GM19324 (cell line): ENCODE data around the gene DBF4B.
"Not testable (repeated sequence)": the region's sequence is repeated elsewhere in the genome, so short reads cannot be mapped to it uniquely, and the experiment has no call there.

Experiments used
- ATAC-seq: cut with Tn5 transposase; IDR thresholded peaks from one replicate; pipeline ENCODE4 v1.9.1; 2021; ENCODE audit warnings: mild to moderate bottlenecking, moderate library complexity; ENCODE audit not compliant: unreplicated experiment, low FRiP score

The DBF4B gene

DNA sequence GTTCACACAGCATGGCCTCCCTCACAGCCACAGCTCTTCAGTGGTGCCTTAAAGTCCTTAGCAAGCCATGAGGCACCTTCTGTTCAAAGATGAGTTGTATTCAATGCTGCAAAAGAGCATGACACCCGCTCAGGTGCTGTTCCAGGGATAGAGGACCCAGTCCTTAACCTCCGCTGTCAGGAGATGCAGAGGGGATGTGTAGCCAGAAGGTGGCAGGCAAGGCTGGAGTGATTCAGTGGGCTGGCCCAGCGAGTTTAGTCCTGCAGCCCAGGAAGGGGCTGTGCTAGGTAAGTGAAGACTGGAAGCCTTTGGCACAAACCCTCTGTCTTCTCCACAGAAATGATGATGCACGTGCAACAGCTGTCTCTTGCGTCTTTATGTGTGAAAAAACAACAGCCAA is 25.3 kb downstream of the DBF4B start:
- ATAC-seq = no peak

DNA sequence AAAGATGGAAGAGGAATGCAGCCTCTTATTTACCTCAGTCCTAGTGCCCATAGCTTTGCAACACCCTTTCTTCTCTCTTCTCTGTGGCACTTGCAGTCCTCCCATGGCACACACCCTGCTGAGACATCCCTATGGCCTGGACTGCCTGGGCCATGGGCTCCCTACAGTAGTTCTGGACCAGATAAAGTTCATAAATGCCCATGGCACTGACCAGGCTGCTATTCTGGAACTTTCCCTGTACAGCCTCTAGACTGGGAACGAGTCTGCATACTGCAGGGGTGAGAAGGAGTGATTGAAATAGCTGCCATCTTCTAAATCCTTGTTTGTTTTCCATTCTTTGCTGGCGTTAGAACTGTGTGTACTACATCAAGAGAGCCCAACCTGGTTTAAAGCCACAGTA is 25.8 kb downstream of the DBF4B start:
- no peak for ATAC-seq

DNA sequence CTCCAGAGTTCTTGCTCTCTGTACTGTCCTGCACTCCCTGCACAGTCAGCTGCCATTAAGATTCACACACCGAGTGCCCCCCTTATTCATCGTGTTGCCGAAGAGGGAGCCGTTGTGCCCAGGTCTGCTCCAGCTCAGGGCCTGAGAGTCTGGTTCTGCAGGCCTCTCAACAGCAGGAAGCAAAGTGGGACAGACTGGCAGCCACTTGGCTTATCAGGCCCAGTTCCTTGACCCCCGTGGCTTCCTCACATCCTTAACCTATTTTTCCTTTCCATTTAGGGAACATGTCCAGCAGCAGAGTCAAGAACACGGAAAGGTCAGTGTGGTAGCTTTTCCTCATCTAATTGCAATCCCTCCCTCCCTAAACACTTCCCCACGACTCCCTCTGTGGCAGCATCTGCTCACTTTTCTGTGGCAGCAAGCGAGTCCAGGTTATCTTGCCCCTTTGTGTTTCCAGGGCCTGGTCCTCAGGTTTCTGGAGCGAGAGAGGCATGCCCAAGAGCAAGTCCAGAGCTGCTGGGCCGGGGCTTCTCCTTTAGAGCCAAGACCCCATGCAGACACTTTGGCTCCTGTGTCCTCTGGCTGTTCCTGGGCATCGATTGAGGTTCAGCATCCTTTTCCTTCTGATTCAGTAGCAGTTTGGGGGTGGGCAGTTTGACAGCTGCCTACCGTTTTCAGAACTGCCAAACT is 28.2 kb downstream of the DBF4B start:
- no peak for ATAC-seq

DNA sequence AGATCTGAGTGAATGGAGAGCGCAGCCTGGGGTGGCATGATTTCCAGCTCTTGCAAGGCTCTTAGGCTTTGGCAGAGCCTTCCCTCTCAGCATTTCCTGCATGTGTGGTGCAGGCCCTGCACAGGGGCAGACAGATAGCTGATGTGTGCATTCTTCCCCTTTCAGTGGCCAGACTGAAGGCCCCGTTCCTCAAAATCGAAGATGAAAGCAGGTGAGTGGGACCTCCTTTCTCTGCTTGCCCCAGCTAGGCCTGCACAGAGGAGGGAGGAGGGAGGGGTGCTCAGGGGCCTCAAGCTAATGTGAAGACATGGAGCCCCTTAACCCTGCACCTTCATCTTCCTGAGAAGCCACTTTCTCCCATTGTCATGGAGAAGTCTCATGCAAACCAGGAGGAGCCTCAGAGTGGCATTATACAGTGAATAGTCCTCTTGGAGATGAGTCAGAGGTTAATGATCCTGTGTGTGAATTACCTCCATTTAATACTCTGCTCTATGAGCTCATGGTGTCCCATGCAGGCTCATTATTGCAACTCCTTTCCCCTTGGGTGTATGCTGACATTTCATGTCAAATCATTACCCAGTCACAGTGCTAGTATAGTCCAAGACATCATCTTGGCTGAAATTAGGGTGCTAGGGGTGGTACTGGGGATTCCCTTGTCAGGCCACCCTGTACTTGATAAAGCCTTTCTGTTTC is 29.9 kb downstream of the DBF4B start:
- ATAC-seq = no peak

DNA sequence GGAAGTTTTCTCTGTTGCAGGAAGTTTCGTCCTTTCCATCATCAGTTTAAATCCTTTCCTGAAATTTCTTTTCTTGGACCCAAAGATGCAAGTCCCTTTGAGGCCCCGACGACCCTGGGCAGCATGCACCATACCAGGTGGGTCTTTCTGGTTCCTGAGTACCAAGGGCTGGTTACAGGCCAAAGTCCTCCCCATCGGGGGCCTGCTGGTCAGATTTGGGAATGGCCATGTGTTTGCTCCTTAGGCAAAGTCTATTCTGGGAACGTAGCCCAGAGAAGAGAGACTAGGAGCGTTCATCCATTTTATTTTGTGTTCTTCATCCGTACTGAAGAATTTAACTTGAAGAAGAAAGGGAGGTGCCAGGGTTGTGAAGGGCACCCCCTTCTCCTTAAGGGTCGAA is 32.9 kb downstream of the DBF4B start:
- no peak for ATAC-seq

DNA sequence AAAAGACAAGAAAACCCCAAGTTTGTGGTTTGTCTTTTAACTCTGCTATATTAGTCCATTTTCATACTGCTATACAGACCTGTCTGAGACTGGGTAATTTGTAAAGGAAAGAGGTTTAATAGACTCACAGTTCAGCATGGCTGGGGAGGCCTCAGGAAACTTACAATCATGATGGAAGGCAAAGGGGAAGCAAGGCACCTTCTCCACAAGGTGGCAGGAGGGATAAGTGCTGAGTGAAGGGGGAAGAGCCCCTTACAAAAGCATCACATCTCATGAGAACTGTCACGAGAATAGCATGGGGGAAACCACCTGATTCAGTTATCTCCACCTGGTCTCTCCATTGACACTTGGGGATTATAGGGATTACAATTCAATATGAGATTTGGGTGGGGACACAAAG is 36.8 kb downstream of the DBF4B start:
- ATAC-seq = no peak

DNA sequence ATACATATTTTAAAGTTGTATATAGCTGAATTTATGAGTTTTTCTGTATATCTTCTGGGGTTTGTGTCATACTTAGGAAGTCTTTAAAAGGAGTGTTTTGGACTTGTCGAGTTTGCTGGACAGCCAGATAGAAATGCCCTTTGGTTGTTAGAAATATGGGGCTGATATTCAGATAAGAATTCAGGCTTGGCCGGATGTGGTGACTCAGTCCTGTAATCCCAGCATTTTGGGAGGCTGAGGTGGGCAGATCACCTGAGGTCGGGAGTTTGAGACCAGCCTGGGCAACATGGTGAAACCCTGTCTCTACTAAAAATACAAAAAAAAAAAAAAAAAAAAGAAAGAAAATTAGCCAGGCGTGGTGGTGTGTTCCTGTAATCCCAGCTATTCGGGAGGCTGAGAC is 37.3 kb downstream of the DBF4B start:
- not testable (repeated sequence) for ATAC-seq

DNA sequence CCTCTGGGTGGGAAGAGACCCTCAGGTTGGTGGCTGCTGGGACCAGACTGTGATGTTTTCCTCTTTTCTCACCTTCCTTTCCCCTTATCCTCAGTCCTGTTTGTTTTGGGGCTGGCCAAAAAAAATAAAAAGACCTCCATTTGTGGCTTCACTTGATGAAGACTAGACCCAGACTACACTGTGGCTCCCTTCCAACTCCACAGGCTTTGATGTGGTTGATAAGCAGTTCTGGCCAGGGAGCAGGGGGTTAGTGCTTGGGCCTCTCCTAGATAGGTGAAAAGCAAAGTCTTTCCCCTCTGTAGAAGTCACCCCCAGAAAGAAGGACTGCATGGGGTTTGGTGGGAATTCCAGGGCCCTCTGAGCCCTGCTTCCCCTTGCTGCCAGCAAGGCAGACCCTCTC is 39.1 kb downstream of the DBF4B start:
- no peak for ATAC-seq

DNA sequence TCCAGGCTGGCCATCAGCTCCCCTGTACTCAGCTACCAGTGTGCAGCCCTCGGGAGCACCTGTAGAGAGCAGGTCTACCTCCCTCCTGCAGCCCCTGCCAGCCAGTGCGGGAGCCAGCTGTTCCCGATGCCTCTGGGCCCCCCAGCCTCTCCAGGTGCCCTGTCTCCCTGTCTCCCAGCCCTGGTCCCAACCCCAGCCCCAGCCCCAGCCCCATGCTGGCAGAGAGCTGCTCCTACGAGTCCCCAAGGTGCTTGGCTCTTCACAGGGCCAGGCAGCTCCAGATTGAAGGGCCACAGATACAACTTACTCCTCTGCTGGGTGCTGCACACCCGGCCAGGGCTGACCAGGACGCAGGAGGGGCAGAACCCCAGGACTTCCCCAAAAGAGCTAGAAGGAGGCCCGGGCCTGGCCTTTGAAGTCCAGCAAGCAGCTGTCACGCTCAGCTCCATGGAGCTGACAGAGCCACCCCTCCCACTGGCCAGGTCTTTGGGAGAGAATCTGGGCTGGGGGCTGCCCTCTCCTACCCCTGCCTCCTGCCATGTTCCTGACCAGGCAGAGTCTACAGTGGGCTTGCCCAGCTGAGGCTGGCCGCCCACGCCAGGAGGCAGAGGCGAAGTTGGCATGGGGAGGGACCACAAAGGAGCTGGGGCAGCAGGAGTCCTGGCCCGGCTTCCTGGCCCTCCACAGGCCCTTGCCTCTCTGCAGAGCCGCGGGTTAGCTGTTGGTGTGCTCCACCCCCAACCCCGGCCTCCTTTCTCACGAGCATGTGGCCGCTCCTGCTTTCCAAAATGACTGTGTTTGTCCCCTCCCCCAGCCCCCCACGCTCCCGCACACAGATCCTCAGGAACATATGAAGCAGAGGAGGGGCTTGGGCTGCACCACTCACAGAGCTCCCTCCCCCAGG is 40.9 kb downstream of the DBF4B start:
- ATAC-seq = no peak

DNA sequence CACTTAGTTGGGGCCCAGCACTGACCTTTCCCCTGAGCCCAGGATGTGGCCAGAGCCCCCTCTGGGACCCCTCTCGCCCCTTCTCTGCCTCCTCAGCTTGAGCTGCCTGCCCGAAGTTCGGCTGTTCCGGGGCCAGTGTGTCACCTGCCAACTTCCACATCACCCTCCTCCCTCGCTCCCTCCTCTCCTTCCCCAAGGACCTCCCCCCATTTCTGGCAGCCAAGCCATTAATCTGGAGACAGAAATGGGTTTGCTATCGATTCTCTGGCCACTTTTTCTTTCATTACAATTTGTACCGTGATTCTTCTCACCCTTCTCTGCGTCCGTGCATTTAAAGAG is 41.5 kb downstream of the DBF4B start:
- no peak for ATAC-seq

DNA sequence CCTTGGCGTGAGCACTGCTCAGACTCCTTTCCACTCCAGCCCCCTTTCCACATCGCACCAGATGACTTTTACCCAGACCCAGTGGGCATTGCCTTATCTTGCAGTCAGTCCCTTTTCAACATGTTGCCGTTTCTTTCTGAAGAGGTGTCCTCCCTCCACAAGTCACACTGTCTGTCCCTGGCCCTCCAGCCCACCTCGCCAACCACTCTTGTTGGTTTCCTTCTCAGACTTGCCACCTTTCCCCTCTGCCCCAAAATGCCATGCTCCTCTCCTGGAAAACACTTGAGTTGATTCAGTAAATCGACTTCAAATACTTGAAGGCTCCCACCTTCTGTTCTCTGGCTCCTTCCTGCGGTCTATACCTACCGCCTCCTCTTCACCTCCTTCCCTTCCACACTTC is 42.9 kb downstream of the DBF4B start:
- ATAC-seq = no peak

DNA sequence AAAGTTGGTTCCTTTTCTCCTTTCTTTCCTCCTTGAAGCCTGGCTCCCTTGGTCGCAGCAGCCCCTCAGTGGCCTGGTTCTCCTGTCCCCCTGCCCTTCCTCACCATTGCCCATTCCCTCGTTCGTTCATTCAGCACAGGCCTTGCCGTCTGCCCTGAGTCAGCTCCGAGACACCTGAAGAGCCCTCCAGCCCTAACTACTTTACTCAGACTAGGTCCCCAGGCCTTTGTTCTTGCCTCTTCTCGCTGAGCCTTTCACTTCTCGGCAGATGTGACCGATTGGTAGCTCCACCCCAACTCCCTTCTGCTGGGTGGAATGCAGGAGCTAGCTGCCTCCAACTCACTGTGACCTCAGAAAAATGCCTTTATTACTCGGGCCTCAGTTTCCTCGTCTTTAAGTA is 43.3 kb downstream of the DBF4B start:
- no peak for ATAC-seq

DNA sequence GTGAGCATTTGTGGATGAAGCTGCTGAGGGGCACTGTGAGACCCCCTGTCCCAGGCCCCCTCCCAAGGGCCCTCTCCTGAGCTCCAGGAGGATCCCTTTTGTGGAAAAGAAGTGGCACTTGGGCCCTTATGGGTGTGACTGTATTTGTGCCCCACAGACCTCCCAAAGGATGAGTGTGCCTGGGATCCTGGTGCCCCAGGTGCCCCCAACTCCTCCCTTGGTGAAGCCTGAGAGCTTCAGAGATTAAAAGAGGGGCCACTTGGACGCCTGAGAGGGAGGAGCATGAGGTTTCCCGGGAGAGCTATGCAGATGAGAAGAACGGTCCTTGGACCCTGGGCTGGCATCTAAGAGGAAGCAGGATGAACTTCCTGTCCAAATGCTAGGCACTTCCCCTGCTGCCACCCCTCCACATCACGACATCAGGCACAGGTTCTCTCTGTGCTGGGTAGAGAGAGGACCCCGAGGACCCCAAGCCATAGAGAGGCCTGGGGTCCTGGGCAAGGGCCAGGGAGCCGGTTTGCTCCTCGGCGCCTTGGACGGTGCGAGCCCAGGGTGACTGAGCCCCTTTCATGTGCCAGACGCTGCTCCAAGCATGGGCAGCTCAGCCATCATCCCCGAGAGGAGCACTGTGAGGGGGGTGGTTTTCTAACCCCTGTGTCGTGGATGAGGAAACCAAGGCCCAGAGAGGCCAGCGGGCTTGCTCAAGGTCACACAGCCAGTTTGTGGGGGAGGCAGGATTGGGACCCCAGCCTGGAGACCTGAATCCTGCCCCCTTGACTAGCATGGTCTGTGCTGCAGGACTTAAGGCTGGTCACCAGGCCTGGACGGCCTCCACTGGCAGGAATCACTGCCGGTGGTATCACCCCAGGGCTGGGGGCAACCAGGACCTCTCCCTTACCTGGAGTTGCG is 44.7 kb downstream of the DBF4B start:
- ATAC-seq = no peak

DNA sequence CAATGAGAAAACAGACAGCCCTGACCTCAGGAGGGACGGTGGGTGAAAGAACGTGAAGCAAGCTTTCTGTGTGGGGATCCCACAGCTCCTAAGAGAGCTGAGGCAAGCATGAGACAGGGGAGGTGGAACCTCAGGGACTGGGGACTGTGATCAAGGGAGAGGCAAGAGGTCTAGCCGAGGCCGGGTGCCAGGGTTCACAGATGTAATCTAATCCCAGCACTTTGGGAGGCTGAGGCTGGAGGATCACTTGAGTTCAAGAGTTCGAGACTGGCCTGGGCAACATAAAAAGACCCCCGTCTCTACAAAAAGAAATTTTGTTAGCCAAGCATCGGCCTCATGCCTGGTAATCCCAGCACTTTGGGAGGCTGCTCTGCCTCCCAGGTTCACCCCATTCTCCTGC is 45.8 kb downstream of the DBF4B start:
- ATAC-seq = no peak

DNA sequence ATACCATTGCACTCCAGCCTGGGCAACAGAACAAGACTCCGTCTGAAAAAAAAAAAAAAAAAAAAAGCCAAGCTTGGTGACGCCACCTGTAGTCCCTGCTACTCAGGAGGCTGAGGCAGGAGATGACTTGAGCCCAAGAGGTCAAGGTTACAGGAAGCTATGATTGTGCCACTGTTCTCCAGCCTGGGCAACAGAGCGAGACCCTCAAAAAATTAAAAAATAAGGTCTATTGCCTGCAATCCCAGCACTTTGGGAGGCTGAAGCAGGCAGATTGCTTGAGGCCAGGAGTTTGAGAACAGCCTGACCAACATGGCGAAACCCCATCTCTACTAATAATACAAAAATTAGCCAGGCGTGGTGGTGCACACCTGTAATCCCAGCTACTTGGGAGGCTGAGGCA is 46.7 kb downstream of the DBF4B start:
- ATAC-seq = not testable (repeated sequence)

DNA sequence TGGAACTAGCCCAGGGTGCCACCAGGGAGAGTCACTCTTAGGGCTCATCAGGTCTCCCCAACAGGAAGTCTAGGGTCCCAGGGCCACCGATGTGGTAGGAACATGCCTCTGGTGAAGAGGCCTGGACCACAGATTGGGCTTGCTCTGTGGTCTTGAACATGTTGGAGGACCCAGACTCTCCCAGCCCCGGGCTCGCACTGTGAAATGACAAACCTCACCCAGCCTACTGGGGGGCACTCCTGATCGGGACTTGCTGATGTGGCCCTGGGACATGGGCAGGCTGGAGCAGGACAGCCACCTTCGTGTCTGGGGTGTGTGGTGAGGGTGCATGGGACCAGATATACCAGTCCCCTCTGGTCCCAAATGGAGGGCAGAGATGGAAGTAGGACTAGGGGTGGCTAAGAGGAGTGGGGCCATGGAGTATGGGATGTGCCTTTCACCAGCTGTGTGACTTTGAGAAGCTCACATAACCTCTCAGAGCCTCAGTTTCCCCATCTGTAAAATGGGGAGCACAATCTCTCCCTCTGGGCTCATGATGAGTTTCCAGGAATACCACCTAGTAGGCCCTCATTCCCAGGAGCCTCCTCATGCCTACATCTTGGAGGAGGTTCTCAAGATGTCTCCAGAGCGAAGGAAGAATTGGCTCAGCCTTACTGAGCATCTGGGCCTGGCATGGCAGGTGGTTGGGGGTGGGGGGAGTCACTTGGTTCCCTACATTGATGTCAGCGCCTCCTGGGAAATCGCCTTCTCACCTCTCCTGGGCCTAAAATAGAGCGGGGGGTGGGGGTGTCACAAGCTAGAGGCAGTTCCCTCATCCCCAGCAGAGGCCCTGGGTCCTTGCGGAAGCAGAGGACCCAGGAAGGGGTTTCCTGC is 48.8 kb downstream of the DBF4B start:
- ATAC-seq = no peak

DNA sequence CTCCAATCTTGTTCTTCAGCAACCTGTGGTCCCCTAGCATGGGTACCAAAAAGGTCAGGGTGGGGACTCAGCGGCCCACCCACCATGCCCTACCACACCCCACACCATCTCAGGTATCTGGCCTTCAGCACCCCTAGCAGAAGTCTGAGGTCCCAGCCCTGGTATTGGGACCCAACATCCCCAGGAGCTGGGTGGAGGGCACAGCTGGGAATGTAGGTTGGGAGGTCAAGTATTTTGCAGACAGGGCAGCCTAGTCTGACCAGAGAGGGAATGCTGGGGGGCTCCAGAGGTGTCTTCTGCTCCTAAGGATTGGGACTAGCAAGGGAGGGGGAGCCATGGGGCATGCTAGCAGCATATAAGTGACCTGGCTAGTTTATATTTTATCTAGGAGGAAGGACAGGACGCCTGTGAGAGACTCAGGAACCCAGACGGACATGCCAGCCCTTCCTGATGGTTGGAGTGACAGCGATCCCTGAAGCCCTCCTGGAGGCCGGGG is 49.5 kb downstream of the DBF4B start:
- ATAC-seq = no peak

DNA sequence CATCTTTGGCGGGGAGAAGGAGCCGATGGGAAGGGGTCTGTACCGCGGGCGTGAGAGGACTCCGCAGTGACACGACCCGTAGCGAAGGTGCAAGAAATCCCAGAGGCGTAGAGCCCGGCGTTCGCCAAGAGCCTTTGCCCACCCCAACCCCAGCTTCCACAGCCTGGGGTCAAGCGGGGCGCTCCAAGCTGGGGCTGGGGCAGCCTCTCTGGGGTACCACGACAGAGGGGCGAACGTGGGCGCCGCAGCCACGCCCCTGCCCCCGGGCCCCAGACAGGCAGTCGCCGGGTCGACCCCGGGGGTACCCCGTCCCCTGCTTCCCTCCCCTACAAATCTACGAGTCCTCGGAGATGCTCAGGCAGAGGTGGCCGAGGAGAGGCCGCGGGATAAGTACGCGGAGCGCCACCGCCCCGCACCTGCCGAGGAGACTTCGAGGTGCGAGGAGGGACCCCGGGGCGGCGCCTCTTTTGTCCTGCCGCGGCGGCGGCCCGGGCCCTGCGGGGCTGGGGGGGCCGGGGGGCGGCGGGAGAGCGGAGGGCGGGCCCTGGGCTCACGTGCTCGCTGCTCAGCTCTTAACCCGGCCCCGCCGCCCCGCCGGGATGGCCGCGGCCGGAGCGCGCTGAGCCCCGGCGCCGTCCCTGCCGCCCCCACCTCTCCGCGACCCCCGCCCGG is 50.1 kb downstream of the DBF4B start, which contains the start of gene ADAM11:
Gene ADAM11 (plus strand): TSS at position 575 of the 672 bp plus-strand sequence. CDS start 212 bp downstream, outside the sequence.
- ATAC-seq = no peak
